ENCODE results near the gene PGM5.

The PGM5 gene

DNA sequence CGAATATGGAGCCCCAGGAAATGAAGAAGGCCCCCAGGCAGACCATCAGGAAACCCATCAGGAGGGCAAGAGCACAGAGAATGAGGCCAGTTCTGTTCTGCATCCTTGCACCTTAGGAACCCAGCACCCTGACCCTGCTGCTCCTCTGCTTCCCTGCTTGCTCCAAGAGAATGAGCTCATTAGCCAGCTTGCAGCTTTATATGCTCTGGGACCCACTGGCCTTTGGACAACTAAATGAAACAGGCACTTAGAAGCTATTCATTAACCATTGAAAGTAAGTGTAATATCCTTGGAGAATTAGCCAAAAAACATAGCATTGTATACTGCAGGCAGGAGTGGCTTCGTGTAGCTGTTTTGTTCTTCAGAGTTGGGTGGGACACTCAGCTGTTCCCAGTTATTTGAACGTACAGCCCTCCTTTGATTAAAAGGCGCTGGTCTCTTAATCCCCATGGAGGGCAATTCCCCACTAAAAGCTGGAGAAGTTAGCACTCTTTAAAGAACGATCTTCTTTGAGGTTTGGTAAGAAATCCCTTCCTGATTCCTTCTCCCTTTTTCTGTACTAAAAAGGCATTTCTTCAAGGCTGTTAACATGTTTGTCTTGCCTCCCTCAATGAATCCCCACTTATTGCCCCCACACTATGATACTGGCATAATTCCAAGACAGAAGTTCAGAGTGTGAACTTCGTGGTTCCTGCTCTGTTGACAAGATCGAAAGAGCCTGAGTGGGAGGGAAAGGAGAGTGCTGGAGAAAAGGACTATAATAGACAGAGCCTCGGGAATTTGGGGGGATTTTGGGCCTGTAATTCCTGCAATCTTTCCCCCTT is 184.5 kb downstream of the PGM5 start, which contains the start of gene TMEM252:
TSS of gene TMEM252 (minus strand) at position 172 of the 824 bp plus-strand sequence. CDS start at position 103, 69 bp downstream.
- DNase-seq, result no peak

GRCh38 chr9:68541568-68541967 is 185.2 kb downstream of the PGM5 start:
- DNase-seq, result no peak

DNA sequence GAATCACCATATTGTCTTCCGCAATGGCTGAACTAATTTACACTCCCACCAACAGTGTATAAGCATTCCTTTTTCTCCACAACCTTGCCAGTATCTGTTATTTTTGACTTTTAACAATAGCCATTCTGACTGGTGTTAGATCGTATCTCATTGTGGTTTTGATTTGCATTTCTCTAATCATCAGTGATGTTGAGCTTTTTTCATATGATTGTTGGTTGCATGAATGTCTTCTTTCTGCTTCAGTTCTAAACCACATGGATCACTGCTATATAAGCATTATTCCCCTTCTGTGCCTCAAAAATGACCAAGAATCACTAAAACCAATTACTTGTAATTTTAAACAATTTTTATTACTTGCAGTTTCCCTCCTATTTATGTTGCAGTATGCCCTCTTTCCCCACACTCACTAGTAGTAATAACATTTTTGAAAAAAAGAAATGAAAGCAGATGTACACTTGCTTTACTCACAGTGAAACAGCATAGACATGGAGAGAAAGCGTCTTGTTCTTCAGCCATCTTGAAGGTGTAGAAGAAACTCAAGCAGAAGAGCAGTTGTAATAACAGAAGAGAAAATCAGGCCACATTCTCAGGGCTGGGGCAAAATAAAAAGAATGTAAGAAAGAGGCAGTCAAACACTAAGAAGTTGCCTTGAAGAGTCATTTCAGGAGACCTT is 188.8 kb downstream of the PGM5 start:
- DNase-seq, result no peak

- DNase-seq, result no peak
Observed at GRCh38 chr9:68546596-68547390, 190.4 kb downstream of the PGM5 start.

DNA sequence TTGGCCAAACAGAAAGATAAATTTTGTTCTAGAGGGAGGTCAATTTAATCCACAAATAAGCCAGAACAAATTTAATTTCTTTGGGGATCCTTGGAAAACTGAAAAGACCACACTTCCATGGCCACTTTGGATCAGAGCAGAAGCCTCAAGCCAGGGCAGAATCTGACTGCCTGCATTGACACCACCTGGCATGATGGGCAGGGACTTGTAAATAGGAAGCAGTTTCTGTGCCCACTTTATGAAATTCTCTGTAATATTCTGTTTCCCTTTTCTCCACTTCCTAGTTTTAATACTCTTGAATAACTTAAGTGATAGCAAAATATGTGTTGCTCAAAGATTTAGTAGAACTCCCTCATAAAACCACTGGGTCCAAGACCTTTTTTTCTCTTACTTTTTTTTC is 191.0 kb downstream of the PGM5 start:
- DNase-seq, result no peak

DNA sequence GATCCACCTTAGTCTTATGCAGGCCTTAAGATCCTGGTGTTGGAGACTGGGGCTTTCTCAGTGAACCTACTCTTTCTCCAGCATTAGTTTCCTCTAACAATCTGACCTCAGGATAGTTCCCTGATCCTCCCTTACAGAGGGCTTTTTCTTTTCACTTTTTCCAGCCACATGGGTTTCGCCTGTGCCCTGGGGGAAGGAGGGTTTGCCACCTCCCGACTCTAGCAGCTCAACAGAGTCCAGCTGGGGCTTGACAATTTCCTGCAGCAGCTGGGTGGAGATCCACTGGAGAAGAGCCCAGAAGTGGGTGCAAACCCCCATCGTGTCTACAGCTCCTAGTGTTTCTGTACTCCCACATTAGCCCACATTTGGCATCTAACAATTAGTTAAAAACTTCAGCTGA is 191.8 kb downstream of the PGM5 start:
- DNase-seq, result no peak

- DNase-seq, result no peak
Observed at GRCh38 chr9:68551191-68551590, 194.8 kb downstream of the PGM5 start.

GRCh38 chr9:68552700-68553476 is 196.5 kb downstream of the PGM5 start:
- peak; percentile 60 for DNase-seq

DNA sequence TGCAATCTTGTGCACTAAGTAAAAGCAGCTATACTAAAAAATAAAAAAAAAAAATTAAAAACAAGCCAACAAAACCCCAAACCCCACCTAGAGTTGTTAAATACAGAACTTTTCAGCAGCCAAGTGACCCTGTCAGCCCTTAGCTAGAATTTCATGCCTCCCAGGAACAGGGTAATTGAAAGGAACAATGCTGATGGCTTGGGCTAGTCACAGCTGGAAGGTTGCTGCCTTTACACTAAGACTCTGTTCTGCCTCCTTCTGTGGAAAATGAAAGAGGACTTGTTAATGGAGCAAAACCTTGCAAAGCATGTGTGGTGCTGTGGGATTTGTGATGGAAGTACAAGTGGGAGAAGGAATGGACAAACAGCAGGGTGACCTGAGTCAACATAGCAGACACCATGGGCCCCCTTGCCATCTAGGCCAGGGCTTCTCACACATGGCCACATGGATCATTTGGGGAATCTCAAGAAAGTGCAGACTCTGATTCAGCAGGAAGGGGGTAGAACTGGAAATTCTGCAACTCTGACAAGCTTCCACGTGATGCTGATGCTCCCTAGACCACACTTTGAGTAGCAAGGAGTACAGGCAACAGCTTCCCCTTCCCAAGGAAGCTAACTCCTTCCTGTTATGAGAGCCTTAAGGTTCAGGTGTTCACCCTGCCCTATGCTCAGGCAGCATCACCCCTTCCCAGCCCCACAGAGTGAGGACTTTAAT is 199.2 kb downstream of the PGM5 start:
- DNase-seq, result no peak

DNA sequence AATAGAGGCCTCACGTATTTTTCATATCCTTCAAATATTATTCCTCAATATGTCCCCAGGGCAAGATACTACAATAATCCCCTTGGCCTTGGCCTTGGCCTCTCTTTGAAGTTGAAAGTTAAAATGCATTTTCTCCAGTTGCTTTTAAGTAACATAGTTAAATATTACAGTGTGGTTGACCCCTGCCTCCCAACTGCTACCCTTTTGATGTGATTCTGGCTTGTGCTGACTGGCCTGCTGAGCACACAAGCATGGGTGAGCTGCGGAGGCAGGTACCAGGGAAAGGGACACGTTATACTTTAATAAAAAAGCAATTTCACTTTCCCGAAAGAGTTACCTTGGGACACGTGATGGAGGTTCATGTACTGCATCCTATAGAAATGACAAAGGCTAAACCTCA is 202.1 kb downstream of the PGM5 start:
- no peak for DNase-seq

- DNase-seq, result no peak
Observed at GRCh38 chr9:68560071-68560844, 203.8 kb downstream of the PGM5 start.

GRCh38 chr9:68562461-68562860 is 206.1 kb downstream of the PGM5 start:
- no peak for DNase-seq

- no peak for DNase-seq
Observed at GRCh38 chr9:68567565-68567964, 211.2 kb downstream of the PGM5 start.

- no peak for DNase-seq
Observed at GRCh38 chr9:68574150-68574549, 217.7 kb downstream of the PGM5 start.

- no peak for DNase-seq
Observed at GRCh38 chr9:68575817-68576216, 219.4 kb downstream of the PGM5 start.

DNA sequence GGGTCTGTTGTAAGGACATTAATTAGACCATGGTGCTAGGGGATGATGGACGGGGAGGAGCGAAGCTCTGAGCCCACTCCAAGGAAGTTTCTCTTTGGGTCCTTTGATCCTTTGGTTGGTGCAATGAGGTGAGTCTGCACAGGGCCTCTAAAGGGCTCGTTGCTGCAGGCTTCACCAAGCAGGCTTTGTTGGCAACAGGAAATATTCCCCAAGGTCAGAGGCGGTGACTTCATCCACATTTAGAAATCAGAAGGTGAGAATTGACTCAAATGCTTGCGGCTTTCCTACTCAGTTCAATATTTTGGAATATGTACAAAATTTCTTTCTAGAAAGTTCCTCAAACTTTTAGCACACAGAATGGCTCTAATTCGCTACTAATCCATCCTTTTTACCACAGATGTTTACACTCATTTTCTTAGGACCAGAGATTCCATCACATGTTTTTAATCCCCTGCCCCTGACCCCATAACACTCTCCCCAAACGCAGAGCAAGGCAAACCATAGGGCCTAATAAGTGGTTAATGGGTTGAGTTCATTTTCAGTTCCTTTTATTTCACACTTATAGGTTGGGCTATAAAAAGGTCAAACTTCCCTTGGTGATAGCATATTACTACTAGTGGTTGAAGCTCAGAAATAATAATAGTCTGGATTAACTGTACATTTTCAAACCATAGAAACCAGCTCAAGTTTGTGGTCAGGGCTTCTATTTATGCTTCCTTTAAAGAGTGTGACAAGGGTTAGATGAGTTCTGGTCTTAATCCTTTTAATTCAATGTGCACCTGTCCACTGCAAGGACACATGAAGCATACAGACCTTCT is 221.6 kb downstream of the PGM5 start:
- DNase-seq, result no peak

Data from fibroblast of skin of right quadriceps (primary cell).